Endothelial cell of umbilical vein (primary cell): ENCODE measurements around the gene F2RL3.

Experiments used
- EZH2 ChIP-seq: IDR thresholded peaks from 2 replicates; pipeline ENCODE4 v1.6.1; 2012; ENCODE audit warnings: borderline replicate concordance, low read depth, mild to moderate bottlenecking, moderate library complexity, low read length, inconsistent platforms; ENCODE audit not compliant: severe bottlenecking
- POLR2A ChIP-seq: IDR thresholded peaks from 2 replicates; pipeline ENCODE4 v1.6.1; 2012; ENCODE audit warnings: low read depth, mild to moderate bottlenecking, control low read depth, low read length
- TF ChIP-seq, protein P1 (sequence below), 2 donors: IDR thresholded peaks; 1 replicate in 1 of 2; 2 replicates in 1 of 2; pipeline ENCODE4 v1.5.1; 2011; ENCODE audit warnings: low read length in 2 of 2, mild to moderate bottlenecking in 2 of 2, moderate library complexity in 2 of 2, control low read depth in 1 of 2, inconsistent platforms in 1 of 2, low read depth in 1 of 2; ENCODE audit not compliant: insufficient read depth in 1 of 2; ENCODE audit errors: extremely low read depth in 1 of 2

DNA sequence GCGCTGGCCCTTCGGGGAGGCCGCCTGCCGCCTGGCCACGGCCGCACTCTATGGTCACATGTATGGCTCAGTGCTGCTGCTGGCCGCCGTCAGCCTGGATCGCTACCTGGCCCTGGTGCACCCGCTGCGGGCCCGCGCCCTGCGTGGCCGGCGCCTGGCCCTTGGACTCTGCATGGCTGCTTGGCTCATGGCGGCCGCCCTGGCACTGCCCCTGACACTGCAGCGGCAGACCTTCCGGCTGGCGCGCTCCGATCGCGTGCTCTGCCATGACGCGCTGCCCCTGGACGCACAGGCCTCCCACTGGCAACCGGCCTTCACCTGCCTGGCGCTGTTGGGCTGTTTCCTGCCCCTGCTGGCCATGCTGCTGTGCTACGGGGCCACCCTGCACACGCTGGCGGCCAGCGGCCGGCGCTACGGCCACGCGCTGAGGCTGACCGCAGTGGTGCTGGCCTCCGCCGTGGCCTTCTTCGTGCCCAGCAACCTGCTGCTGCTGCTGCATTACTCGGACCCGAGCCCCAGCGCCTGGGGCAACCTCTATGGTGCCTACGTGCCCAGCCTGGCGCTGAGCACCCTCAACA is 1.2 kb downstream of the F2RL3 start:
- TF ChIP-seq POLR2A (no peak), EZH2 (no peak)
- TF ChIP-seq, protein P1, sequence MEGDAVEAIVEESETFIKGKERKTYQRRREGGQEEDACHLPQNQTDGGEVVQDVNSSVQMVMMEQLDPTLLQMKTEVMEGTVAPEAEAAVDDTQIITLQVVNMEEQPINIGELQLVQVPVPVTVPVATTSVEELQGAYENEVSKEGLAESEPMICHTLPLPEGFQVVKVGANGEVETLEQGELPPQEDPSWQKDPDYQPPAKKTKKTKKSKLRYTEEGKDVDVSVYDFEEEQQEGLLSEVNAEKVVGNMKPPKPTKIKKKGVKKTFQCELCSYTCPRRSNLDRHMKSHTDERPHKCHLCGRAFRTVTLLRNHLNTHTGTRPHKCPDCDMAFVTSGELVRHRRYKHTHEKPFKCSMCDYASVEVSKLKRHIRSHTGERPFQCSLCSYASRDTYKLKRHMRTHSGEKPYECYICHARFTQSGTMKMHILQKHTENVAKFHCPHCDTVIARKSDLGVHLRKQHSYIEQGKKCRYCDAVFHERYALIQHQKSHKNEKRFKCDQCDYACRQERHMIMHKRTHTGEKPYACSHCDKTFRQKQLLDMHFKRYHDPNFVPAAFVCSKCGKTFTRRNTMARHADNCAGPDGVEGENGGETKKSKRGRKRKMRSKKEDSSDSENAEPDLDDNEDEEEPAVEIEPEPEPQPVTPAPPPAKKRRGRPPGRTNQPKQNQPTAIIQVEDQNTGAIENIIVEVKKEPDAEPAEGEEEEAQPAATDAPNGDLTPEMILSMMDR (IDR thresholded peaks at IDR 0.05; ENCODE audit: extremely low read depth in 1 of 2, insufficient read depth in 1 of 2, low read depth in 1 of 2, low read length in 2 of 2) = no peak
